Right lobe of liver (tissue), 4 donors: Measurements from ENCODE around the gene PHF11.

Source experiments
- CTCF ChIP-seq, 4 donors: fragments of 200-600 bp in 3 of 4; fragments of 450-650 bp in 1 of 4; IDR thresholded peaks; one replicate each; pipeline versions ENCODE4 v1.5.1 to v1.8.0; 2016 to 2022; ENCODE audit warnings: antibody characterized with exemption in 4 of 4, mild to moderate bottlenecking in 2 of 4
- POLR2A ChIP-seq: fragments of 450-650 bp; IDR thresholded peaks from one replicate; pipeline ENCODE4 v1.6.1; 2017; ENCODE audit warnings: antibody characterized with exemption, mild to moderate bottlenecking
- donor health status: DM: no; HTN: no; CAD: no.
- donor health status: DM: no; HTN: no; CAD: no.
- donor health status: DM: no; HTN: yes; CAD: no.

GRCh38 chr13:49453465-49453864 is 42.3 kb upstream of the PHF11 start:
- TF ChIP-seq CTCF (IDR thresholded peaks at IDR 0.05) (no peak), POLR2A (no peak)
